DOHH2 (cell line): ENCODE results near the gene FHOD3.

Experiments used
- H3F3A ChIP-seq: fragments of 200-600 bp; sonication (generic), shearing (Covaris generic); 2 replicates; pipeline ENCODE4 v1.6.0; 2016; ENCODE audit warnings: antibody characterized with exemption, mild to moderate bottlenecking; ENCODE audit not compliant: control insufficient read depth, insufficient read depth
- H3K27ac ChIP-seq: fragments of 200-600 bp; sonication (generic); 2 replicates; pipeline ENCODE4 v1.5.1; 2014; ENCODE audit warnings: low read depth, mild to moderate bottlenecking, low read length, moderate library complexity
- H3K27me3 ChIP-seq: fragments of 200-600 bp; sonication (generic); 2 replicates; pipeline ENCODE4 v1.6.1; 2014; ENCODE audit warnings: mild to moderate bottlenecking, low read length, mixed read lengths; ENCODE audit not compliant: control insufficient read depth
- H3K36me3 ChIP-seq: fragments of 200-600 bp; sonication (generic); 2 replicates; pipeline ENCODE4 v1.6.1; 2014; ENCODE audit warnings: mild to moderate bottlenecking, low read length, moderate library complexity, mixed read lengths; ENCODE audit not compliant: control insufficient read depth
- H3K4me1 ChIP-seq: fragments of 200-600 bp; sonication (generic); 2 replicates; pipeline ENCODE4 v1.6.1; 2014; ENCODE audit warnings: mild to moderate bottlenecking, low read length, mixed read lengths; ENCODE audit not compliant: control insufficient read depth
- H3K4me2 ChIP-seq: fragments of 200-600 bp; sonication (generic); 2 replicates; pipeline ENCODE4 v1.6.0; 2014; ENCODE audit warnings: mild to moderate bottlenecking, low read length, moderate library complexity
- H3K4me3 ChIP-seq: fragments of 200-600 bp; sonication (generic); 2 replicates; pipeline ENCODE4 v1.5.1; 2014; ENCODE audit warnings: mild to moderate bottlenecking, low read length, mixed read lengths
- H3K79me2 ChIP-seq: fragments of 200-600 bp; sonication (generic); 2 replicates; pipeline ENCODE4 v1.6.1; 2014; ENCODE audit warnings: mild to moderate bottlenecking, low read length, mixed read lengths; ENCODE audit not compliant: control insufficient read depth
- H3K9me2 ChIP-seq: fragments of 200-600 bp; sonication (generic); replicated peaks from 2 replicates; pipeline ENCODE4 v1.6.1; 2014; ENCODE audit warnings: mild to moderate bottlenecking, low read length, mixed read lengths; ENCODE audit not compliant: control insufficient read depth
- H3K9me3 ChIP-seq: fragments of 200-600 bp; sonication (generic); 2 replicates; pipeline ENCODE4 v1.6.1; 2014; ENCODE audit warnings: antibody characterized with exemption, low read length, mixed read lengths; ENCODE audit not compliant: control insufficient read depth, insufficient read depth
- H4K20me1 ChIP-seq: fragments of 200-600 bp; sonication (generic); 2 replicates; pipeline ENCODE4 v1.6.0; 2014; ENCODE audit warnings: low read depth, mild to moderate bottlenecking, antibody characterized with exemption, low read length, moderate library complexity; ENCODE audit not compliant: control insufficient read depth, insufficient read depth
- EZH2phosphoT487 ChIP-seq: fragments of 200-600 bp; sonication (generic); IDR thresholded peaks from 2 replicates; pipeline ENCODE4 v1.6.1; 2017; ENCODE audit warnings: borderline replicate concordance, mild to moderate bottlenecking, antibody characterized with exemption, low read length, moderate library complexity, mixed read lengths
- TF ChIP-seq, protein P1 (sequence below): fragments of 200-600 bp; sonication (generic); IDR thresholded peaks from one replicate; pipeline ENCODE4 v1.5.1; 2014; ENCODE audit warnings: antibody characterized with exemption, mild to moderate bottlenecking, low read depth, low read length; ENCODE audit not compliant: poor library complexity, severe bottlenecking

FHOD3 gene

DNA sequence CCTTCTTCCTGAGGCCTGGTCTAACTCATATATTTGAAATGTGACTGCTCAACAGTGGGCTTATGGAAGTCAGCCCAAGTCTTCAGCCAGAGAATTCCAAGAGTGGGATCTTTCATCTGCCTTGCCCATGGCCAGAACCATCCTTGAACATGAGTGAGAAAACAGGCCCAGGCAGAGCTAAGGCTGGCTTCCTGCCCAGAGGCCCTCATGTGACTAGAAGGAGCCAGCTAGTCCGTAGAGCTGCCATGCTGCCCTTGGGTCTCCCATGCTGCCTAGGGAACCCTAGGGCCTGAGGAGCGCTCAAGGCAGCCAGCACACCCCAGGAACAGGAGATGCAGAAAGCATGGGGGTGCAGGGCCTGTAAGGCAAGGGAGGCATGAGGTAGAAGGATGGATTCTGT is 203.6 kb downstream of the FHOD3 start:
- no peaks in the 10 kb centered on the region for H3K9me2 ChIP-seq
- no peaks in the 10 kb centered on the region for H3K36me3 ChIP-seq
- H3K9me3 ChIP-seq = no peaks in the 10 kb centered on the region
- TF ChIP-seq EZH2phosphoT487 = no peak
- TF ChIP-seq, protein P1, sequence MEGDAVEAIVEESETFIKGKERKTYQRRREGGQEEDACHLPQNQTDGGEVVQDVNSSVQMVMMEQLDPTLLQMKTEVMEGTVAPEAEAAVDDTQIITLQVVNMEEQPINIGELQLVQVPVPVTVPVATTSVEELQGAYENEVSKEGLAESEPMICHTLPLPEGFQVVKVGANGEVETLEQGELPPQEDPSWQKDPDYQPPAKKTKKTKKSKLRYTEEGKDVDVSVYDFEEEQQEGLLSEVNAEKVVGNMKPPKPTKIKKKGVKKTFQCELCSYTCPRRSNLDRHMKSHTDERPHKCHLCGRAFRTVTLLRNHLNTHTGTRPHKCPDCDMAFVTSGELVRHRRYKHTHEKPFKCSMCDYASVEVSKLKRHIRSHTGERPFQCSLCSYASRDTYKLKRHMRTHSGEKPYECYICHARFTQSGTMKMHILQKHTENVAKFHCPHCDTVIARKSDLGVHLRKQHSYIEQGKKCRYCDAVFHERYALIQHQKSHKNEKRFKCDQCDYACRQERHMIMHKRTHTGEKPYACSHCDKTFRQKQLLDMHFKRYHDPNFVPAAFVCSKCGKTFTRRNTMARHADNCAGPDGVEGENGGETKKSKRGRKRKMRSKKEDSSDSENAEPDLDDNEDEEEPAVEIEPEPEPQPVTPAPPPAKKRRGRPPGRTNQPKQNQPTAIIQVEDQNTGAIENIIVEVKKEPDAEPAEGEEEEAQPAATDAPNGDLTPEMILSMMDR = no peak
- H3K27ac ChIP-seq = no peak overlapping the region
- no peaks in the 10 kb centered on the region for H3K27me3 ChIP-seq
- H3F3A ChIP-seq = no peaks in the 10 kb centered on the region
- no peaks in the 10 kb centered on the region for H3K4me1 ChIP-seq
- H3K4me3 ChIP-seq = no peak overlapping the region
- H3K79me2 ChIP-seq = no peaks in the 10 kb centered on the region
- H4K20me1 ChIP-seq = no peaks in the 10 kb centered on the region
- no peak overlapping the region for H3K4me2 ChIP-seq

DNA sequence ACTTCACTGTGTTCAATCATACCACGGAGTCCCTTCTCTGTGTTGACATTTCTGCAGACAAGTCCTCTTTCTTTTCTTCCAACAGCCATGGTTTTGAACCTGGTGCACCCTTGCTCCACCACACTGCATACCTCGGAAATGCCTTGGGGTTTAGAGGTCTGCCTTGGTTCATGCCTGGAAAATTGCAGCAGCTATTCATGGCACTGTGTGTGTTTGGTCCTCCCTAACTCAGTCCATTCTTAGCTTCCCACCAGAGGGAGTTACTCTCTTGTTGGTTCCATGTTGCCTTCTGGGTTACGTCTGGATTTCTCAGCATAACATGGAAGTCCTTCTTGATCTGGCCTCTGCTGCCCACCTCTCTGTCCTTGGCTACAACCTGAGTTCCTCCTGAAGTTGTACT is 206.0 kb downstream of the FHOD3 start:
- Histone ChIP-seq H3K27me3 (no peaks in the 10 kb centered on the region), H3K36me3 (no peaks in the 10 kb centered on the region), H3K4me1 (no peaks in the 10 kb centered on the region), H4K20me1 (no peaks in the 10 kb centered on the region), H3K9me2 (no peaks in the 10 kb centered on the region), H3K4me2 (no peak overlapping the region), H3F3A (no peaks in the 10 kb centered on the region), H3K9me3 (no peaks in the 10 kb centered on the region), H3K4me3 (no peak overlapping the region), H3K79me2 (no peaks in the 10 kb centered on the region), H3K27ac (no peak overlapping the region)
- TF ChIP-seq EZH2phosphoT487 = no peak
- TF ChIP-seq, protein P1 = no peak

DNA sequence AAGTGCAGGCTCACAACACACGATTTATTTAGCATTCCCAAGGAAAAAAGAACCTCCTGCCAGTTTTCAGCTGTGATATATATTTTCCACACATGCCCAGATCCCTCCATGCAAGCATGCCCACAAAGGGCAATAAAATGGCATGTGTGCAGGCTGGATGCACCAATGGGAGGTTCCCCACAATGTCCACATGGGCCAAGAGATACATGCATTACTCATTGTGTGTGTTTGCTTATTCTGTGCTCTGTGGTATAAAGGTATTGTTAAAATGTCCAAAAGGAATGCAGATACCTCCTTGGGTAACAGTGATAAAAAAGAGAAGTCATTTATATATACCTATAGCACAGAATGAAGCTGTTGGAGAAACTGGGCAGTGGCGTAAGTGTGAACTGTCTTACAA is 207.4 kb downstream of the FHOD3 start:
- Histone ChIP-seq H3K4me2 (no peak overlapping the region), H3K79me2 (no peaks in the 10 kb centered on the region), H3K36me3 (no peaks in the 10 kb centered on the region), H3K27ac (no peak overlapping the region), H3F3A (no peaks in the 10 kb centered on the region), H3K27me3 (no peaks in the 10 kb centered on the region), H3K4me1 (no peaks in the 10 kb centered on the region), H3K9me3 (no peaks in the 10 kb centered on the region), H3K9me2 (no peaks in the 10 kb centered on the region), H3K4me3 (no peak overlapping the region), H4K20me1 (no peaks in the 10 kb centered on the region)
- TF ChIP-seq EZH2phosphoT487 = no peak
- TF ChIP-seq, protein P1 = no peak

DNA sequence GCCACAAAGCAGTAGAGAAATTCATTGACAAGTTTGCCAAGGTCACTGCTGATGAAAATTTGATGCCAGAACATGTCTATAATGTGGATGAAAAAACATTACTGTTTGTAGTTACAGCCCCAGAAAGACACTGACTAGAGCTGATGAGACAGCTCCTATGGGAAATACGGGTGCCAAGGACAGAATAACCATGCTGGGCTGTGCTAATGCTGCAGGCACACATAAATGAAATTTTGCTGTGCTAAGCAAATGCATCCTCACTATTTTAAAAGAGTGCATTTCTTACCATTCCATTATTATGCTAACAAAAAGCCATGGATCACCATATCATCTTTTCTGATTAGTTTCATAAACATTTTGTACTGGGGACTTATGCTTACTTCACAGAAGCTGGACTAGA is 208.2 kb downstream of the FHOD3 start:
- no peak overlapping the region for H3K4me2 ChIP-seq
- no peak overlapping the region for H3K27ac ChIP-seq
- peaks cover 3% of the 10 kb centered on the region; the same call in 1 of the 2 replicates for H3K27me3 ChIP-seq
- TF ChIP-seq, protein P1 = no peak
- TF ChIP-seq EZH2phosphoT487 = no peak
- no peaks in the 10 kb centered on the region for H3F3A ChIP-seq
- no peak overlapping the region for H3K4me3 ChIP-seq
- H3K4me1 ChIP-seq = no peaks in the 10 kb centered on the region
- H3K9me3 ChIP-seq = no peaks in the 10 kb centered on the region
- no peaks in the 10 kb centered on the region for H3K9me2 ChIP-seq
- no peaks in the 10 kb centered on the region for H4K20me1 ChIP-seq
- H3K79me2 ChIP-seq = no peaks in the 10 kb centered on the region
- H3K36me3 ChIP-seq = no peaks in the 10 kb centered on the region
